AG10803 (cell line): Measurements from ENCODE around the gene ACVR2B.

Source experiments
- DNase-seq: peaks from one replicate; pipeline ENCODE4 v3.0.0; 2010; ENCODE audit warnings: low read depth
- H3K4me3 ChIP-seq: 2 replicates; pipeline ENCODE4 v1.5.1; 2011; ENCODE audit warnings: mild to moderate bottlenecking, low read length, control low read depth
- CTCF ChIP-seq: conservative IDR thresholded peaks from 2 replicates; pipeline ENCODE4 v1.5.1; 2011; ENCODE audit warnings: mild to moderate bottlenecking, low read length, control low read depth, inconsistent platforms

Gene ACVR2B

GRCh38 chr3:38526792-38527191, 73.1 kb downstream of the ACVR2B start:
- H3K4me3 ChIP-seq, result no peak overlapping the region
- TF ChIP-seq CTCF, result no peak
- no peak for DNase-seq

- TF ChIP-seq CTCF, result no peak
- no peak overlapping the region for H3K4me3 ChIP-seq
- DNase-seq, result no peak
Observed at GRCh38 chr3:38528457-38528856, 74.8 kb downstream of the ACVR2B start.

- no peak overlapping the region for H3K4me3 ChIP-seq
- DNase-seq, result no peak
- no peak for TF ChIP-seq CTCF
Observed at GRCh38 chr3:38532529-38532928, 78.8 kb downstream of the ACVR2B start.

GRCh38 chr3:38533285-38533976, 79.7 kb downstream of the ACVR2B start:
- DNase-seq, result no peak

GRCh38 chr3:38534180-38534579, 80.5 kb downstream of the ACVR2B start:
- TF ChIP-seq CTCF, result no peak

More at GRCh38 chr3:38533285-38533976, 79.7 kb downstream of the ACVR2B start:
- TF ChIP-seq CTCF, result no peak
- no peak overlapping the region for H3K4me3 ChIP-seq

GRCh38 chr3:38534604-38535003, 80.9 kb downstream of the ACVR2B start:
- H3K4me3 ChIP-seq, result no peak overlapping the region
- no peak for DNase-seq
- no peak for TF ChIP-seq CTCF

More at GRCh38 chr3:38534180-38534579, 80.5 kb downstream of the ACVR2B start:
- no peak for DNase-seq
- H3K4me3 ChIP-seq, result no peak overlapping the region

- H3K4me3 ChIP-seq, result no peak overlapping the region
- no peak for DNase-seq
- no peak for TF ChIP-seq CTCF
Observed at GRCh38 chr3:38536671-38537070, 83.0 kb downstream of the ACVR2B start.
